Smooth muscle cell (in vitro differentiated cells): Measurements from ENCODE around the gene ACOXL. TPM values are rescaled to one million over a fixed set of nuclear protein-coding genes. Genes with fewer than 3 reads are reported as not detected.
"Not testable (repeated sequence)": the region's sequence is repeated elsewhere in the genome, so short reads cannot be mapped to it uniquely, and the experiment has no call there.

Source experiments
- DNase-seq: peaks from one replicate; lab custom pipeline; 2025; ENCODE audit not compliant: unreplicated experiment; lab: John Stamatoyannopoulos, UW
- H2AFZ ChIP-seq: fragments of 200-600 bp; sonication (generic); 2 replicates; pipeline ENCODE4 v1.6.0; 2016; ENCODE audit warnings: antibody characterized with exemption, low read depth, mild to moderate bottlenecking
- H3F3A ChIP-seq: fragments of 200-600 bp; sonication (generic); 2 replicates; pipeline ENCODE4 v1.6.0; 2017; ENCODE audit warnings: antibody characterized with exemption, low read depth
- H3K27ac ChIP-seq: fragments of 200-600 bp; sonication (generic); 2 replicates; pipeline ENCODE4 v1.5.1; 2016; ENCODE audit warnings: low read depth, mild to moderate bottlenecking
- H3K27me3 ChIP-seq: fragments of 200-600 bp; sonication (generic); 2 replicates; pipeline ENCODE4 v1.6.1; 2016; ENCODE audit warnings: low read depth, mild to moderate bottlenecking
- H3K36me3 ChIP-seq: fragments of 200-600 bp; sonication (generic); 2 replicates; pipeline ENCODE4 v1.5.1; 2016; ENCODE audit warnings: low read depth
- H3K4me1 ChIP-seq: fragments of 200-600 bp; sonication (generic); 2 replicates; pipeline ENCODE4 v1.5.1; 2016; ENCODE audit warnings: low read depth
- H3K4me2 ChIP-seq: fragments of 200-600 bp; sonication (generic); 2 replicates; pipeline ENCODE4 v1.6.0; 2016; ENCODE audit warnings: mild to moderate bottlenecking
- H3K4me3 ChIP-seq: fragments of 200-600 bp; sonication (generic); 2 replicates; pipeline ENCODE4 v1.5.1; 2016; ENCODE audit warnings: mild to moderate bottlenecking
- H3K79me2 ChIP-seq: fragments of 200-600 bp; sonication (generic); 2 replicates; pipeline ENCODE4 v1.6.0; 2016; ENCODE audit warnings: low read depth, mild to moderate bottlenecking
- H3K9ac ChIP-seq: fragments of 200-600 bp; sonication (generic); 2 replicates; pipeline ENCODE4 v1.6.0; 2016; ENCODE audit warnings: low read depth
- H3K9me3 ChIP-seq: fragments of 200-600 bp; sonication (generic); replicated peaks from 2 replicates; pipeline ENCODE4 v1.5.1; 2016; ENCODE audit warnings: low read depth
- H4K20me1 ChIP-seq: fragments of 200-600 bp; sonication (generic); 2 replicates; pipeline ENCODE4 v1.6.0; 2016; ENCODE audit warnings: low read depth
- CTCF ChIP-seq: fragments of 200-600 bp; sonication (generic); IDR thresholded peaks from 2 replicates; pipeline ENCODE4 v1.5.1; 2017; ENCODE audit warnings: borderline replicate concordance, mild to moderate bottlenecking, antibody characterized with exemption; ENCODE audit not compliant: insufficient read depth, poor library complexity, severe bottlenecking
- WGBS: methylation state at CpG from one replicate; pipeline ENCODE4 v1.1.7; 2016; ENCODE audit warnings: low lambda C conversion rate; 5-methylcytosine and 5-hydroxymethylcytosine counted together
- polyA plus RNA-seq: library from polyadenylated mRNA; unstranded; fragments of >200 nt; fragmentation: Nextera tagmentation; extraction: Ambion mirVana; gene quantifications from 2 replicates; pipeline ENCODE4 v1.2.1, GENCODE V29; 2016
- total RNA-seq: library from RNA; depleted of rRNA; stranded (reverse); fragments of >200 nt; gene quantifications from 2 replicates; pipeline ENCODE4 v1.2.3, GENCODE V29; 2014

The ACOXL gene
- total RNA-seq (not detected in 2 replicates), polyA plus RNA-seq (0.18 TPM in 1 of 2 replicates, not detected in the other)

GRCh38 chr2:110732422-110733413 lies at the start of gene ACOXL:
ACOXL (plus strand) TSS chr2:110732573; CDS start chr2:110768390, 35,817 bp downstream.
- no peak within 1 kb of the TSS for H2AFZ ChIP-seq
- WGBS: 2% methylated on average over 40 of the region's 94 CpGs
- DNase-seq: no peak

GRCh38 chr2:110682872-110683271 lies 49.5 kb upstream of the ACOXL start:
- Histone ChIP-seq H3K9me3 (no peaks in the 10 kb centered on the region), H3K27ac (no peak overlapping the region)
- TF ChIP-seq CTCF: no peak

More at GRCh38 chr2:110732422-110733413, at the start of gene ACOXL:
- H3K4me3 ChIP-seq: peak within 1 kb of the TSS; percentile 41
- no peak within 1 kb of the TSS for H3K27ac ChIP-seq
- no peaks in the 10 kb centered on the region for H3K36me3 ChIP-seq
- no peaks in the 10 kb centered on the region for H3K79me2 ChIP-seq
- H3K9ac ChIP-seq: no peak within 1 kb of the TSS
- no peak for TF ChIP-seq CTCF
- H3F3A ChIP-seq: no peaks in the 10 kb centered on the region
- H3K27me3 ChIP-seq: peaks cover 70% of the 10 kb centered on the region
- H3K9me3 ChIP-seq: no peaks in the 10 kb centered on the region
- peak within 1 kb of the TSS; percentile 82 for H3K4me2 ChIP-seq
- H4K20me1 ChIP-seq: no peaks in the 10 kb centered on the region
- peaks cover 6% of the 10 kb centered on the region for H3K4me1 ChIP-seq

GRCh38 chr2:110687775-110688484 lies 44.4 kb upstream of the ACOXL start:
- not testable (repeated sequence) for H3K4me2 ChIP-seq, H3K36me3 ChIP-seq, H2AFZ ChIP-seq, H3K27me3 ChIP-seq, H3K9me3 ChIP-seq, DNase-seq, H3K79me2 ChIP-seq, H4K20me1 ChIP-seq, H3K4me3 ChIP-seq, H3K27ac ChIP-seq, H3K9ac ChIP-seq, H3F3A ChIP-seq
- peaks cover 26% of the 10 kb centered on the region for H3K4me1 ChIP-seq
- WGBS: 40% methylated on average over 9 of the region's 9 CpGs

More at GRCh38 chr2:110682872-110683271, 49.5 kb upstream of the ACOXL start:
- Histone ChIP-seq H3K4me1 (peaks cover 25% of the 10 kb centered on the region), H4K20me1 (no peaks in the 10 kb centered on the region), H3F3A (no peaks in the 10 kb centered on the region), H3K4me3 (no peak overlapping the region), H3K79me2 (no peaks in the 10 kb centered on the region), H3K36me3 (no peaks in the 10 kb centered on the region), H2AFZ (no peak overlapping the region), H3K9ac (no peak overlapping the region), H3K4me2 (no peak overlapping the region), H3K27me3 (no peaks in the 10 kb centered on the region)
- DNase-seq: no peak
- 91% methylated on average over 1 of the region's 1 CpG for WGBS

GRCh38 chr2:110688594-110689091 lies 43.7 kb upstream of the ACOXL start:
- Histone ChIP-seq H2AFZ (no peak overlapping the region), H3K27ac (no peak overlapping the region)
- TF ChIP-seq CTCF: no peak

More at GRCh38 chr2:110688594-110689091, 43.7 kb upstream of the ACOXL start:
- no peaks in the 10 kb centered on the region for H3K79me2 ChIP-seq
- WGBS: 20% methylated on average over 5 of the region's 5 CpGs
- H3K27me3 ChIP-seq: no peaks in the 10 kb centered on the region
- no peak for DNase-seq
- no peak overlapping the region for H3K4me2 ChIP-seq
- peaks cover 20% of the 10 kb centered on the region for H3K4me1 ChIP-seq
- no peak overlapping the region for H3K4me3 ChIP-seq
- no peaks in the 10 kb centered on the region for H4K20me1 ChIP-seq
- no peak overlapping the region for H3K9ac ChIP-seq
- H3K36me3 ChIP-seq: no peaks in the 10 kb centered on the region
- H3F3A ChIP-seq: no peaks in the 10 kb centered on the region
- no peaks in the 10 kb centered on the region for H3K9me3 ChIP-seq
